BJ (cell line): Measurements from ENCODE around the gene TM9SF2. TPM values are rescaled to one million over a fixed set of nuclear protein-coding genes. Genes with fewer than 3 reads are reported as not detected.

ENCODE experiments used
- CTCF ChIA-PET: fragments of 350-600 bp; formaldehyde crosslinking; extraction: SDS; loops from one replicate; lab custom pipeline; 2021; ENCODE audit warnings: antibody characterized with exemption, inconsistent platforms; lab: Yijun Ruan, JAX
- POLR2A ChIA-PET: fragments of 300-600 bp; sonication (Branson Sonifier 250); formaldehyde crosslinking; extraction: SDS; loops from one replicate; lab custom pipeline; 2021; ENCODE audit warnings: antibody characterized with exemption; lab: Charles Lee
- DNase-seq: peaks from one replicate; pipeline ENCODE4 v3.0.0-alpha.2; 2011; ENCODE audit warnings: low read depth
- H3K27me3 ChIP-seq: 2 replicates; pipeline ENCODE4 v1.6.0; 2011; ENCODE audit warnings: low read length; ENCODE audit not compliant: control insufficient read depth, insufficient read depth
- H3K36me3 ChIP-seq: 2 replicates; pipeline ENCODE4 v1.5.1; 2011; ENCODE audit warnings: low read length; ENCODE audit not compliant: control insufficient read depth, insufficient read depth
- H3K4me3 ChIP-seq: 2 replicates; pipeline ENCODE4 v1.5.1; 2011; ENCODE audit warnings: low read depth, mild to moderate bottlenecking, control low read depth, low read length
- CTCF ChIP-seq: IDR thresholded peaks from 2 replicates; pipeline ENCODE4 v1.5.1; 2011; ENCODE audit warnings: low read depth, mild to moderate bottlenecking, control low read depth, inconsistent platforms, low read length, moderate library complexity; ENCODE audit not compliant: insufficient read depth
- polyA plus RNA-seq: library from polyadenylated mRNA; depleted of rRNA; stranded (reverse); fragments of >200 nt; gene quantifications from 2 replicates; pipeline ENCODE4 v1.2.3, GENCODE V29; 2011

The TM9SF2 gene
- polyA plus RNA-seq, 1 experiment, result 62.0 TPM

GRCh38 chr13:99501848-99502301 lies 603 bp downstream of the TM9SF2 start:
- no peaks in the 10 kb centered on the region for H3K27me3 ChIP-seq
- DNase-seq, result no peak
- POLR2A ChIA-PET, result no interaction called here
- no peak for TF ChIP-seq CTCF
- CTCF ChIA-PET, result interaction anchor here (0.9 to 2.3 kb wide), 4 partner anchors 51 to 232 kb away, joined by 3 to 8 read pairs (median 4); no protein-coding TSS in a partner anchor
- H3K36me3 ChIP-seq, result 0 out of 2 replicates have a peak, but pooled peaks cover 1% of the 10 kb centered on the region
- H3K4me3 ChIP-seq, result peak overlapping the region; percentile 97

- Histone ChIP-seq H3K27me3 (no peaks in the 10 kb centered on the region), H3K4me3 (no peak overlapping the region), H3K36me3 (peaks cover 8% of the 10 kb centered on the region)
- peak; percentile 30; the same call in 1 of the 2 replicates for TF ChIP-seq CTCF
- DNase-seq, result no peak
- ChIA-PET POLR2A (no interaction called here), CTCF (interaction anchor here (0.8 to 5.4 kb wide), 14 partner anchors 10 to 329 kb away, joined by 3 to 24 read pairs (median 4); no protein-coding TSS in a partner anchor)
These were observed 4.6 kb downstream of the TM9SF2 start for GRCh38 chr13:99505814-99506269.

GRCh38 chr13:99506634-99507033 lies 5.4 kb downstream of the TM9SF2 start:
- peaks cover 8% of the 10 kb centered on the region for H3K36me3 ChIP-seq
- TF ChIP-seq CTCF, result no peak
- POLR2A ChIA-PET, result interaction anchor here (0.5 to 0.6 kb wide), 2 partner anchors 337 to 469 kb away, joined by 3 to 20 read pairs; no protein-coding TSS in a partner anchor
- DNase-seq, result no peak
- no peak overlapping the region for H3K4me3 ChIP-seq
- CTCF ChIA-PET, result interaction anchor here (0.7 to 5.4 kb wide), 11 partner anchors 12 to 135 kb away, joined by 3 to 24 read pairs (median 4); no protein-coding TSS in a partner anchor
- no peaks in the 10 kb centered on the region for H3K27me3 ChIP-seq

- CTCF ChIA-PET, result interaction anchor here (0.7 to 5.4 kb wide), 8 partner anchors 11 to 135 kb away, joined by 3 to 24 read pairs (median 4); no protein-coding TSS in a partner anchor
- TF ChIP-seq CTCF, result no peak
- POLR2A ChIA-PET, result no interaction called here
- Histone ChIP-seq H3K27me3 (no peaks in the 10 kb centered on the region), H3K4me3 (no peak overlapping the region), H3K36me3 (peaks cover 8% of the 10 kb centered on the region)
- DNase-seq, result no peak
These were observed 5.8 kb downstream of the TM9SF2 start for GRCh38 chr13:99507054-99507453.

GRCh38 chr13:99507551-99507950 lies 6.3 kb downstream of the TM9SF2 start:
- DNase-seq, result no peak
- peaks cover 8% of the 10 kb centered on the region for H3K36me3 ChIP-seq
- H3K27me3 ChIP-seq, result no peaks in the 10 kb centered on the region
- TF ChIP-seq CTCF, result no peak
- H3K4me3 ChIP-seq, result no peak overlapping the region
- ChIA-PET POLR2A (no interaction called here), CTCF (interaction anchor here (0.6 to 5.4 kb wide), 6 partner anchors 11 to 135 kb away, joined by 4 to 24 read pairs (median 14); no protein-coding TSS in a partner anchor)
